GM19438 (cell line): ENCODE data around the gene STARD10.

ENCODE experiments used
- ATAC-seq: cut with Tn5 transposase; IDR thresholded peaks from one replicate; pipeline ENCODE4 v1.9.1; 2021; ENCODE audit warnings: low read depth; ENCODE audit not compliant: unreplicated experiment

STARD10 gene

GRCh38 chr11:72767203-72768062 is 26.4 kb downstream of the STARD10 start:
- ATAC-seq, result no peak

- no peak for ATAC-seq
Observed at GRCh38 chr11:72766152-72766902, 27.5 kb downstream of the STARD10 start.

GRCh38 chr11:72764503-72764902 is 29.3 kb downstream of the STARD10 start:
- no peak for ATAC-seq

- ATAC-seq, result no peak
Observed at GRCh38 chr11:72763823-72764222, 30.0 kb downstream of the STARD10 start.

- ATAC-seq, result no peak
Observed at GRCh38 chr11:72762641-72763304, 31.1 kb downstream of the STARD10 start.

- ATAC-seq, result no peak
Observed at GRCh38 chr11:72760539-72761405, 33.1 kb downstream of the STARD10 start.

GRCh38 chr11:72759468-72759985 is 34.3 kb downstream of the STARD10 start:
- ATAC-seq, result no peak

GRCh38 chr11:72758690-72759389 is 35.0 kb downstream of the STARD10 start:
- ATAC-seq, result no peak

GRCh38 chr11:72758304-72758689 is 35.5 kb downstream of the STARD10 start:
- ATAC-seq, result no peak

- ATAC-seq, result no peak
Observed at GRCh38 chr11:72755713-72756285, 38.0 kb downstream of the STARD10 start.

- no peak for ATAC-seq
Observed at GRCh38 chr11:72754544-72755155, 39.2 kb downstream of the STARD10 start.

GRCh38 chr11:72754149-72754543 is 39.7 kb downstream of the STARD10 start:
- no peak for ATAC-seq

GRCh38 chr11:72753341-72754148 is 40.3 kb downstream of the STARD10 start:
- ATAC-seq, result no peak

GRCh38 chr11:72752088-72752914 is 41.5 kb downstream of the STARD10 start, which contains the start of gene ARAP1:
TSS of gene ARAP1 (minus strand) at chr11:72752408. CDS start at chr11:72727128, 25,280 bp downstream.
- ATAC-seq, result peak; percentile 73

- no peak for ATAC-seq
Observed at GRCh38 chr11:72751116-72752087, 42.4 kb downstream of the STARD10 start.
